Suprapubic skin (tissue), 4 donors: ENCODE measurements around the gene USP7. TPM values are rescaled to one million over a fixed set of nuclear protein-coding genes. Genes with fewer than 3 reads are reported as not detected.

Experiments used
- DNase-seq, 2 donors: peaks; one replicate each; pipeline ENCODE4 v3.0.0-alpha.2; 2019; ENCODE audit warnings: low spot score in 2 of 2
- H3K27ac ChIP-seq: fragments of 200-600 bp; sonication (generic); one replicate; pipeline ENCODE4 v1.5.1; 2019
- H3K27me3 ChIP-seq: fragments of 200-600 bp; sonication (generic); one replicate; pipeline ENCODE4 v1.5.1; 2019
- H3K36me3 ChIP-seq: fragments of 200-600 bp; sonication (generic); one replicate; pipeline ENCODE4 v1.5.1; 2019
- H3K4me1 ChIP-seq: fragments of 200-600 bp; sonication (generic); one replicate; pipeline ENCODE4 v1.5.1; 2019
- H3K4me3 ChIP-seq: fragments of 200-600 bp; sonication (generic); one replicate; pipeline ENCODE4 v1.5.1; 2019; ENCODE audit warnings: mild to moderate bottlenecking
- H3K9me3 ChIP-seq: fragments of 200-600 bp; sonication (generic); one replicate; pipeline ENCODE4 v1.5.1; 2019
- EP300 ChIP-seq: sonication (generic); formaldehyde crosslinking; IDR thresholded peaks from one replicate; pipeline ENCODE4 v1.6.1; 2017; ENCODE audit warnings: antibody characterized with exemption
- POLR2A ChIP-seq, 2 donors: fragments of 450-650 bp; IDR thresholded peaks; one replicate each; pipeline ENCODE4 v1.6.1; 2017; ENCODE audit warnings: antibody characterized with exemption in 2 of 2, mild to moderate bottlenecking in 2 of 2, moderate library complexity in 2 of 2
- POLR2AphosphoS5 ChIP-seq, 3 donors: sonication (generic); formaldehyde crosslinking; IDR thresholded peaks; one replicate each; pipeline ENCODE4 v1.6.1; 2017; ENCODE audit warnings: antibody characterized with exemption in 3 of 3
- WGBS: methylation state at CpG from one replicate; pipeline ENCODE4 v1.1.5; 2018; 5-methylcytosine and 5-hydroxymethylcytosine counted together
- total RNA-seq, 4 donors: library from RNA; depleted of rRNA; stranded (reverse); fragments of >200 nt; gene quantifications; one replicate each; pipeline ENCODE4 v1.1.0, GENCODE V29; 2016
- TF ChIP-seq, protein P1 (sequence below), 2 donors: fragments of 200-600 bp in 1 of 2; fragments of 450-650 bp in 1 of 2; sonication (generic) in 1 of 2; IDR thresholded peaks; one replicate each; pipeline ENCODE4 v1.5.1; 2016 to 2019; ENCODE audit warnings: antibody characterized with exemption in 2 of 2, mild to moderate bottlenecking in 1 of 2, moderate library complexity in 1 of 2

The USP7 gene
- total RNA-seq, 4 donors from 2014 or later = 94.7 to 135 (median 119) TPM

DNA sequence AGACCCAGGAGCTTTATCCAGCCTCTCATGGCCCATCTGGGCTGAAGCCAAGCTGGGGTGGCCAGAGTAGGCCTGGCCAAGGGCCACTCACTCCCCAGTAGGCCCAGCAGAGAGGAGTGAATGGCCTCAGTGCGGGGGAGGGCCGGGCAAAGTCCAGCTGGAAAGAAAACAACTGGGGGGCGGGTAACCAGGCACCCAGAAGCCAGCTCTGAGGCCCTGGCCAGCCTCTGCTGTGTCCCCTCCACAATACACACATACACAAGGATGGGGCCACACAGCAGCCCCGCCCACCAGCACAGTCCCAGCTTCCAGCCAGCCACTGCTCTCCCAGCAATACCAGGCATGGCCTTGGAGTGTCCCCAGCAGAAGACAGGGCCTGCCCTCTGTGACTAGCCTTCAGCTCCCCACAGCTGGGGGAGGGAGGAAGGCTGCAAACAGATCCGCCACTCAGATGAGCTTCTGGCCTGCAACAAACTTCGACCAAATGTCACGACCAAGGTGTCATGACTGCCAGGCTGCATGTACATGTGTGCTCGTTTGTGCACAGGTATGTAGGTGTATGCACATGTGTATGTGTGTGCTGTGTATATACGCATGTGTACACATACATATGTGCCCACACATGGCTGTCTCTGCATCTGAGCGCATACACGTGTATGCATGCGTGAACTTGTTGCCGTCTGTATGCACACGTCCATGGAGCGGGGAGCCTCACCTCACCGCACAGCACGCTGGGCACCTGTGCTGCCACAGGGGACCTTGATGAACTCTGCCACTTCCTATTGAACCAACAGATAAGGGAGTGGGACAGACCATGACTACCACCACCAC, 99.9 kb downstream of the USP7 start:
- H3K36me3 ChIP-seq = peaks cover 4% of the 10 kb centered on the region
- no peaks in the 10 kb centered on the region for H3K27me3 ChIP-seq
- no peak overlapping the region for H3K27ac ChIP-seq
- DNase-seq = no peak
- peaks cover 54% of the 10 kb centered on the region for H3K4me1 ChIP-seq
- H3K4me3 ChIP-seq = no peak overlapping the region
- H3K9me3 ChIP-seq = no peaks in the 10 kb centered on the region
- WGBS = 83% methylated on average over 2 of the region's 17 CpGs
- TF ChIP-seq, protein P1, sequence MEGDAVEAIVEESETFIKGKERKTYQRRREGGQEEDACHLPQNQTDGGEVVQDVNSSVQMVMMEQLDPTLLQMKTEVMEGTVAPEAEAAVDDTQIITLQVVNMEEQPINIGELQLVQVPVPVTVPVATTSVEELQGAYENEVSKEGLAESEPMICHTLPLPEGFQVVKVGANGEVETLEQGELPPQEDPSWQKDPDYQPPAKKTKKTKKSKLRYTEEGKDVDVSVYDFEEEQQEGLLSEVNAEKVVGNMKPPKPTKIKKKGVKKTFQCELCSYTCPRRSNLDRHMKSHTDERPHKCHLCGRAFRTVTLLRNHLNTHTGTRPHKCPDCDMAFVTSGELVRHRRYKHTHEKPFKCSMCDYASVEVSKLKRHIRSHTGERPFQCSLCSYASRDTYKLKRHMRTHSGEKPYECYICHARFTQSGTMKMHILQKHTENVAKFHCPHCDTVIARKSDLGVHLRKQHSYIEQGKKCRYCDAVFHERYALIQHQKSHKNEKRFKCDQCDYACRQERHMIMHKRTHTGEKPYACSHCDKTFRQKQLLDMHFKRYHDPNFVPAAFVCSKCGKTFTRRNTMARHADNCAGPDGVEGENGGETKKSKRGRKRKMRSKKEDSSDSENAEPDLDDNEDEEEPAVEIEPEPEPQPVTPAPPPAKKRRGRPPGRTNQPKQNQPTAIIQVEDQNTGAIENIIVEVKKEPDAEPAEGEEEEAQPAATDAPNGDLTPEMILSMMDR (IDR thresholded peaks at IDR 0.05) = no peak
- TF ChIP-seq POLR2AphosphoS5 (IDR thresholded peaks at IDR 0.05) = peak in 1 of 3 donors; percentile 28

- H3K36me3 ChIP-seq = peaks cover 15% of the 10 kb centered on the region
- DNase-seq = no peak
- H3K27me3 ChIP-seq = no peaks in the 10 kb centered on the region
- WGBS = 80% methylated on average over 14 of the region's 14 CpGs
- peaks cover 46% of the 10 kb centered on the region for H3K4me1 ChIP-seq
- no peaks in the 10 kb centered on the region for H3K9me3 ChIP-seq
- H3K4me3 ChIP-seq = no peak overlapping the region
- TF ChIP-seq POLR2AphosphoS5 (IDR thresholded peaks at IDR 0.05) = no peak
- TF ChIP-seq, protein P1 (IDR thresholded peaks at IDR 0.05) = no peak
- TF ChIP-seq POLR2A (IDR thresholded peaks at IDR 0.05) = no peak
- no peak for TF ChIP-seq EP300
- H3K27ac ChIP-seq = no peak overlapping the region
Measured at GRCh38 chr16:8862309-8863130, 101.2 kb downstream of the USP7 start.

- H3K36me3 ChIP-seq = peaks cover 18% of the 10 kb centered on the region
- no peak overlapping the region for H3K27ac ChIP-seq
- H3K4me1 ChIP-seq = peaks cover 39% of the 10 kb centered on the region
- 85% methylated on average over 9 of the region's 14 CpGs for WGBS
- no peaks in the 10 kb centered on the region for H3K27me3 ChIP-seq
- TF ChIP-seq, protein P1 (IDR thresholded peaks at IDR 0.05) = no peak
- TF ChIP-seq POLR2A (IDR thresholded peaks at IDR 0.05) = no peak
- no peak for TF ChIP-seq POLR2AphosphoS5 (IDR thresholded peaks at IDR 0.05)
- no peak for TF ChIP-seq EP300
- H3K9me3 ChIP-seq = no peaks in the 10 kb centered on the region
- H3K4me3 ChIP-seq = no peak overlapping the region
- DNase-seq = no peak
Measured at GRCh38 chr16:8861563-8862308, 102.0 kb downstream of the USP7 start.

GRCh38 chr16:8859913-8860881, 103.5 kb downstream of the USP7 start:
- H3K27ac ChIP-seq = no peak overlapping the region
- H3K4me1 ChIP-seq = peaks cover 26% of the 10 kb centered on the region

More at GRCh38 chr16:8859913-8860881, 103.5 kb downstream of the USP7 start:
- WGBS = 71% methylated on average over 23 of the region's 25 CpGs
- DNase-seq = no peak
- Histone ChIP-seq H3K9me3 (no peaks in the 10 kb centered on the region), H3K4me3 (no peak overlapping the region), H3K27me3 (no peaks in the 10 kb centered on the region), H3K36me3 (peaks cover 33% of the 10 kb centered on the region)
- TF ChIP-seq, protein P1 (IDR thresholded peaks at IDR 0.05) = no peak
- TF ChIP-seq POLR2A (IDR thresholded peaks at IDR 0.05) (no peak), EP300 (no peak), POLR2AphosphoS5 (IDR thresholded peaks at IDR 0.05) (no peak)
